HG03196 (cell line): ENCODE measurements around the gene MCM8.
"Not testable (repeated sequence)": the region's sequence is repeated elsewhere in the genome, so short reads cannot be mapped to it uniquely, and the experiment has no call there.

Source experiments
- ATAC-seq: cut with Tn5 transposase; IDR thresholded peaks from one replicate; pipeline ENCODE4 v1.9.1; 2021; ENCODE audit not compliant: unreplicated experiment

The MCM8 gene

GRCh38 chr20:5999783-6000182 lies 49.3 kb downstream of the MCM8 start:
- ATAC-seq, result no peak

DNA sequence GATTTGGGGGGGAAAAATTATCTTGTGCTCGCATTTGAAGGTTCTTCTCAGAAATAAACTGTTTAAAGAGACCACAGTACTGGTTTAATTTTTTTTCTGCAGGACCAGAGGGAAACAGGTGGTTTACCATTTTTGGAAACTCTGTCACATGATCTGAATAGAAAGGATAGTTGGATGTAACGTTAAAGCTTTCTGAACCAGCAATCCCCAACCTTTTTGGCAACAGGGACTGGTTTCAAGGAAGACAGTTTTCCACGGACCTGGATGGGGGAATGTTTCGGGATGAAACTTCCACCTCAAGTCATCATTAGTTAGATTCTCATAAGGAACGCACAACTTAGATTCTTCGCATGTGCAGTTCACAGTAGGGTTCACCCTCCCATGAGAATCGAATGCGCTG lies 50.4 kb downstream of the MCM8 start:
- no peak for ATAC-seq

GRCh38 chr20:6006603-6006949 lies 56.1 kb downstream of the MCM8 start:
- no peak for ATAC-seq

- ATAC-seq, result no peak
These were observed 56.7 kb downstream of the MCM8 start for GRCh38 chr20:6007094-6007528.

- no peak for ATAC-seq
These were observed 57.2 kb downstream of the MCM8 start for GRCh38 chr20:6007529-6008103.

GRCh38 chr20:6008254-6008653 lies 57.8 kb downstream of the MCM8 start:
- ATAC-seq, result no peak

DNA sequence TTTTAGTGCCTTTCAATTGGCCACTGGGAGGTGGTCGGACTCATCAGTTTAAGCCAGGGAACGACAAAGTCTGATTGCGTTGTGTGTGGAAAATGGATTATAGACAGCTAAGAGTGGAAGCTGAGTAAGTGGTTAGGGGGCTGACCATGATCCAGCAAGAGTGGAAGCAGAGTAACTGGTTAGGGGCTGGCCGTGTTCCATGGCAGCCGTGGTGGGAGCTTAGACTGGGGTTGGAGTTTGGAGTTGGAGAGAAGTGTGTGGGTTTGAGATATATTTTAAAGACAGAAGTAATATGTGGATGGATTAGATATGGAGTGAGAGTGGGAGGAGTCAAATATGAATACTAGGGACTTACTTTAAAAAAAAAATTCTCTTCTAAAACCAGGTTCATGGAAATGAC lies 61.7 kb downstream of the MCM8 start:
- ATAC-seq, result no peak

DNA sequence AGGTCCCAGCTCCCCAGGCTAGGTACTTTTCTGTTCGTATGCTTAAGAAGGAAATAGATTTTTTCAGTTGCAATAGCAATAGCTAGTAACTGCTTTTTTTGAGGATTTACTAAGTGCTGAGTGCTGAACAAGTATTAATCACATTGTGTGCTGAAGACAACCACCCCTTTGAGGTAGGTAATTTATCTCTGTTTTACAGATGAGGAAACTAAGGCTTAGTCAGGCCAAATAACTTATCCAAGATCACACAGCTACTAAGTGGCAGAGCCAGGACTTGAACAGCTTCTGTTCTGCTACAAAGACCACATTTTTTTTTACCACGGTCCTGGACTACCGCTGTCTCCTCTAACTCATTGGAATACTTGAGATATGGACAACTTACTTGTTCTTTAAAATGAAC lies 63.6 kb downstream of the MCM8 start:
- no peak for ATAC-seq

DNA sequence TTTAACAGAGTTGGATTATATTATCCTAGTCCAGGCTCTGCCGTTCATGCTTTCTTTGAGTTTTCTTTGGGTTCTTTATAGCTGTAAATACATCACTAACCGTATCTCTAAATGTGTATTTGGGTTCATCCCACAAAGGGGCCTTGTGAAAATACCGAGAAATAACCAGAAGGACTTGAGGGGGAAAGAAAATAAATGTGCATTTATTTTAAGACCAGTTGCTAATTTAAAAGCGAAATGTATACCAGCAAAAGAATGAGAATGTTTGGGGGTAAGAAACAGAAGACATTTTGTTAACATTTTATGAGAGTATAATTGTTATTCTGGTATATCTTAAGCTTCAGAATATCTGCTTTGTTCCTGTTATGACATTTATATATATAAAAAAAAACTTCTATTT lies 64.5 kb downstream of the MCM8 start:
- ATAC-seq, result no peak

- no peak for ATAC-seq
These were observed 67.0 kb downstream of the MCM8 start for GRCh38 chr20:6017467-6017866.

- ATAC-seq, result no peak
These were observed 67.4 kb downstream of the MCM8 start for GRCh38 chr20:6017880-6018279.

- no peak for ATAC-seq
These were observed 74.3 kb downstream of the MCM8 start for GRCh38 chr20:6024768-6025167.

DNA sequence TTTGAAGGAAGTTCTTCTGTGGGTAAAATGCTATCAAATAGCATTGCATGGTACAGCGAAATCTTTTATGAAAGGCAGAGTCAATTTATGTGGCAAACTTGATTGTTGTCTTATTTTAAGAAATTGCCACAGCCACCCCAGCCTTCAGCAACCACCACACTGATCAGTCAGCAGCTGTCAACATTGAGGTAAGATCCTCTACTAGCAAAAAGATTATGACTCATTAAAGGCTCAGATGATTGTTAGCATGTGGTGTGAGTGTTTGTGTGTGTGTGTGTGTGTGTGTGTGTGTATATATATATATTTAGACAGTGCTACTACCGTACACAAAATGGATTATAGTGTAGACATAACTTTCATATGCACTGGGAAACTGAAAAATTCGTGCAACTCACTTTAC lies 75.6 kb downstream of the MCM8 start:
- ATAC-seq, result no peak

- no peak for ATAC-seq
These were observed 78.4 kb downstream of the MCM8 start for GRCh38 chr20:6028818-6029217.

DNA sequence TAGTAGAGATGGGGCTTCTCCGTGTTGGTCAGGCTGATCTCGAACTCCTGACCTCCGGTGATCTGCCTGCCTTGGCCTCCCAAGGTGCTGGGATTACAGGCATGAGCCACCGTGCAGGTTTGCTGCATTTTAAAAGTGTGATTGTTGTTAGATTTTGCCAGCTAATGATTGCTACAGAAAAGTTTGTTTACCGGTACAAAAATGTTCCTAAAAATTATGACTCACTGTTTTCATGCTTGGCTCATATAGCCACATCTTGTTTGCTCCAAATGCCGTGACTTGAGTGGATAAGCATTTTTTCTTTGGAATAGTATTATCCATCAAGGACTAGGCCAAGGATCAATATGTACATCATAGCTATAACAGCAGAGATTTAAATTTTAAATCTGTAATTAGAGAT lies 79.1 kb downstream of the MCM8 start:
- ATAC-seq, result no peak

DNA sequence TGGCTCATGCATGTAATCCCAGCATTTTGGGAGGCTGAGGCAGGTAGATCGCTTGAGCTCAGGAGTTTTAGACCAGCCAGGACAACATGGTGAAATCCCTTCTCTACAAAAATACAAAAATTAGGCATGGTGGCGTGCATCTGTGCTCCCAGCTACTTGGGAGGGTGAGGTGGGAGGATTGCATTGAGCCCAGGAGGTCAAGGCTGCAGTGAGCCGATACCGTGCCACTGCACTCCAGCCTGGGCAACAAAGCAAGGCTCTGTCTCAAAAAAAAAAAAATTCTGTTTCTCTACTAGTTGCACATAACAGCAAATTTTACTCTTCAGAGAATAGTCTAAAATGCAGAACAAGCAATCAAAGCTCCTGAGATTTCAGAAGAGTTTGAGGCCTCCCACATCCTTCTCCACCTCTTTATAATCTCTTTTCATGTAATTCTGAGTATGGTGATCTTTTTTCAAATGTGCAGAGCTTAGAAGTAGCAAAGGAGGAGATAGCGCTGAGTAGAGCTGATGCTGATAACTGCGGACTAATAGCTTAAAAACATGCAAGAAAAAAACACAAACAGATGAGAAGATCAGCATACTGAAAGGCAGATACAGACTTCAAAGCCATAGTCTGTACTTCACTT lies 80.1 kb downstream of the MCM8 start:
- no peak for ATAC-seq

- not testable (repeated sequence) for ATAC-seq
These were observed 82.5 kb downstream of the MCM8 start for GRCh38 chr20:6032907-6033306.

- ATAC-seq, result no peak
These were observed 83.9 kb downstream of the MCM8 start for GRCh38 chr20:6034134-6034969.

DNA sequence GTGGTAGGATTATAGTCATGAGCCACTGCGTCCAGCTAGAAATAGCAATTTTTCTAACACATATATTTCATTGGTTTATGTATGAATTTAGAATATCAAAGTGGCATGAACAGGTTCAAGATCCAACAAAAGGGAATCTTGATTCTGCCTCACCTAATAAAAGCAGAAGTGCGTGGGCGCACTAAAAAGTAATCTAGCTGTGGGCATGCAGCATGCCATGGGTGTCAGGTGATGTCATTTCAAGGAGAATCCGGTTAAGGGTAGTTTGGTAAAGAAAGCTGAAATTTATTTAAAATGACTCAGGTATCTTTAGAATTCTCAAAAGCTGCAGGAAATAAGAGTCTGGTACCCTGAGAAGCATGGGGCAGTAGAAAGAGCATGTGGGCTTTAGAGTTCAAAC lies 85.8 kb downstream of the MCM8 start:
- ATAC-seq, result no peak

DNA sequence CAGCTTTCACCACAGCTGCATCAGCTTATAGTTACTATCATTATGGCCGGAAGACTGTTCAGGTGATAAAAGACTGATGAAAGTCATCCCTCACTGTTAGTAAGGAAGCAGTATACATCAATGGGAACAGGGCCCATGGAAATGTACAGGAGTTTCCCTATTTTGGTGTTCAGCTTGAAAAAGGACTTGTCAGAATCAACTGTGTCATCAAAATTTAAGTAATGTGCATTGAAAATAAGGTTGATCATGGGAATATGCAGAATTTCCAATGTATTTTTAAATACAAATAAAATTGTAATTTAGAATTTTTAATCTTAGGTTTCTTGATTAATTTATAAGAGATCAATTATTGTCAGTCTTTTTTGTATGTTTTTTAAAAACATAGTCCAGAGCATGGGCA lies 86.6 kb downstream of the MCM8 start:
- ATAC-seq, result no peak

- ATAC-seq, result no peak
These were observed 87.8 kb downstream of the MCM8 start for GRCh38 chr20:6038256-6038655.

GRCh38 chr20:6039766-6040165 lies 89.3 kb downstream of the MCM8 start:
- no peak for ATAC-seq
